ENCODE data around the gene MYO3B.
A peak's percentile ranks its signal among the peaks of the same experiment; 100 is the strongest.

Gene MYO3B

DNA sequence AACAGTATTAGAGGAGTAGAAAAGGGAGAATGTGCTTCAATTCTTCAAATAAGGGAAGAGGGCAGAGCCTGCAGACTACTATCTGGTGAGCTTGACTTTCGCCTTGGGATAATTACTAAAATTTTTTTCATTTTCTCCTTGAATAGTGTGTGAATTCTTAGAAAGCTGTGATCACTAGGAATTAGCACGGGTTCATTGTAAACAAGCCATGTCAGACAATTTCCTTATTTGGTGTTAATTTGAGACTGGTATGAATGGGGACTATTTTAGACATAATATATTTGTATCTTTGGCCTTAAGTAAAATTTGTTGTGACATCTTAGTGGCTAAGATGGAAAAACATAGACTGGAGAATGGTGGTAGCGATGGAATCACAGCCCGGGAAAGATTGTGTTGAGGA lies 66.6 kb downstream of the MYO3B start:
- DNase-seq, result no peak
- TF ChIP-seq GATA1 (IDR thresholded peaks at IDR 0.05; ENCODE audit: low read depth, low read length) (no peak), POLR2A (IDR thresholded peaks at IDR 0.05; ENCODE audit: low read length) (no peak)

DNA sequence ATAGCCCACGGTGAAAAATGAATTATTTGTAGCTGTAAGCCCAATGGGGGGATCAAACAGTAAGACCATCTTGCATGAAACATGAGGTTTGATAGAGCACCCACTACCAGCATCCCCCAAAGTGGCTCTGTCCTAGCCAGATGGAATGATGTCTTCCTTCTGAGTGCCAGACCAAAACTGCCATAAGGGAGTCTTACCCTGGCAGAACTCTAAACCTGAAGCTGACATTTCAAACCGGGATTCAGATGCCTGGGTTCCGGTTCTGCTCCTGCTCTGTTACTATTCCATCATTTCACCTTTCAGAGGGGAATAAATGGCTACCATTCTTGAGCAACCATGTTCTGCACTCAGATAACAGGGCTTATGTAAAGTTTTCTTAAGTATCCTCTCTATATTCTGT lies 67.4 kb downstream of the MYO3B start:
- no peak for DNase-seq
- TF ChIP-seq GATA1 (IDR thresholded peaks at IDR 0.05; ENCODE audit: low read depth, low read length), result no peak
- no peak for TF ChIP-seq POLR2A (IDR thresholded peaks at IDR 0.05; ENCODE audit: low read length)

DNA sequence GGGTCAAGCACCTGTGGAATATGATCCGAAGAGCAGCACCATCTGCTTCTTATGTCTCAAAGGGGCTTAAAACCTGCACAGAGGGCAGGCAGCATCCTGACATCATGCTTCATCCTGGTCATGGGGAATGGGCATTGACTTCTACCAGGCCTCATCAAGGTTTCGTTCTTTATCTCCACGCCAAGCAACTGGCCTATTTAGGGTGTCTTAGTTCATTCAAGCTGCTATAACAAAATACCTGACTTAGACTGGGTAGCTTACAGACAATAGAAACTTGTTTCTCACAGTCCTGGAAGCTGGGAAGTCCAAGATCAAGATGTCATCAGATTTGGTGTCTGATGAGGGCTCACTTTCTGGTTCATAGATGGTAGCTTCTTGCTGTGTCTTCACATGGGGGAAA lies 69.4 kb downstream of the MYO3B start:
- no peak for DNase-seq
- TF ChIP-seq GATA1 (IDR thresholded peaks at IDR 0.05; ENCODE audit: low read depth, low read length), result no peak
- no peak for TF ChIP-seq POLR2A (IDR thresholded peaks at IDR 0.05; ENCODE audit: low read length)

DNA sequence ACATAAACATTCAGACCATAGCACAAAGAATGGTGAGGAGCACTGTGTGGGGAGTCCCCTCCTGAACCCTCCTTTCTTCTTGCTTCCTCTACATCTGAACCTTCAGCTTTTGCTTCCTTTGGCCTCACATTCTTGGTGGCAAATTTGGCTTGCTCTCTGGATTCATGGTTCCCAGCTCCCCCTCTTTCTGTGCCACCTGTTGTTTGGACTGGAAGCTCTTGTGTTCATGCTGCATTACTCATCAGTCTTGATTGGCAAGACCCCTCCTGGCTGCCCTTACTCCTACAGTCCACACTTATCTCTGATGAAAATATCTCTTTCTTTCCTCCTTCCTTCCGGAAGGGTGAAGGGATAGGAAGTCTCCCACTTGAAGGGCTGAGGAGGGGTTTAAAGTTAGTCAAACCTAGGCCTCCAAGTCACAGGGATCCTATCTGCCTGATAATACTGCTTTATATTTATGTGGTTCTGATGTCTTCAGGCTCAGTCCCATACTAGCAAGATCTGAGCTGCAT lies 70.0 kb downstream of the MYO3B start:
- no peak for DNase-seq

DNA sequence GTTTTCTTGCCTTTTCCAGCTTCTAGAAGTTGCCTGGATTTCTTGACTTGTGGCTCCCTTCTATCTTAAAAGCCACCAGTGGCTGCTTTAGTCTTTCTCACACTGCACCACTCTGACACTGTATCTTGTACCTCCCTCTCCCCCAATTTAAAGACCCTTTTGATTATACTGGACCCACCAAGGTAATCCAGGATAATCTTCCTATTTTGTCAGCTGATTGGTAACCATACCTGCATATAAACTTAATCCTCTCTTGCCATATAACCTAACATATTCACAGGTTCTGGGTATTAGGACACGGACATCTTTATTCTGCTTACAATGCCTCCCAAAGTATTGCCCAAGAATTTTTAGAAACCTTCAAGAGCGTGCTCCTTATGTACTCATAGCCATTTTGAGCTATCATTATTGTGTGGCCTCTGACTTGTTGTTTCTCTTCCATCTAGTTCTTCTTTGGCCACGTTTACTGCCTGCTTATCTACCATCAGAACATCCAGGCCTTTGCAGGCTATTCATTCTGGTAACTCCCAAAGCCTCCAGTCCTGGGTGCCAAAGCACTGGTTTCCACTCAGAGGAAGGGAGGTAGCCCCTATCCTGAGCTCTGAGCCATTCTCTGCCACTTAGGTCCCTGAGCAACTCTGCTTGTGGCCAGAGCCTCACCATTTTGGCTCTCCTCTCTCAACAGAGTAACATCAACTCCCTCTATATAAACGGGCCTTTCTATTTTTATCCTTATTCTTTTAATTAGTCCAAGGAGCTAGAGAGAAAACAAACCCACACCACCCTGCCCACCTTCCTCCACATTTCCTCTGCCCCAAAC lies 70.8 kb downstream of the MYO3B start:
- TF ChIP-seq POLR2A (IDR thresholded peaks at IDR 0.05; ENCODE audit: low read length) (no peak), GATA1 (IDR thresholded peaks at IDR 0.05; ENCODE audit: low read depth, low read length) (no peak)
- peak in 1 of 2 experiments; percentile 23 for DNase-seq

More for the DNA sequence above, 70.0 kb downstream of the MYO3B start:
- no peak for TF ChIP-seq GATA1 (IDR thresholded peaks at IDR 0.05; ENCODE audit: low read depth, low read length)
- TF ChIP-seq POLR2A (IDR thresholded peaks at IDR 0.05; ENCODE audit: low read length), result no peak

DNA sequence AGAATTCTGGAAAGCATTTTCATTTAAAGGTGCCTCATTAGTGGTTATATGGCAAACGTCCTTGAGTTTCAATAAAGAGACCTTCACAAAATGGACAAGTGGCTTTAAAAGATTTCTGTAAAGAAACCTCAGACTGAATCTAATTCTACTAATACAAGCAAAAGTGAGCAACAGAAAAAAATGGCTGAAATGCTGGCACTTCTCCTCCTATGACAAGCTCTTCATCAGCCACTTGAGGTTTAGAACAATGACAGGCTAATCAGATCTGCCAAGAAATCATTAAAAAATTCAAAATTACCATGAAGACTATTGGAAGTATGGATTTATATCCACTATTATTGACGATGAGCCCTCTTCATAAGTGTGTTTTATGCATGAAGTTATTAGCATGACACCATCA lies 71.8 kb downstream of the MYO3B start:
- no peak for DNase-seq
- TF ChIP-seq POLR2A (IDR thresholded peaks at IDR 0.05; ENCODE audit: low read length), result no peak
- no peak for TF ChIP-seq GATA1 (IDR thresholded peaks at IDR 0.05; ENCODE audit: low read depth, low read length)

DNA sequence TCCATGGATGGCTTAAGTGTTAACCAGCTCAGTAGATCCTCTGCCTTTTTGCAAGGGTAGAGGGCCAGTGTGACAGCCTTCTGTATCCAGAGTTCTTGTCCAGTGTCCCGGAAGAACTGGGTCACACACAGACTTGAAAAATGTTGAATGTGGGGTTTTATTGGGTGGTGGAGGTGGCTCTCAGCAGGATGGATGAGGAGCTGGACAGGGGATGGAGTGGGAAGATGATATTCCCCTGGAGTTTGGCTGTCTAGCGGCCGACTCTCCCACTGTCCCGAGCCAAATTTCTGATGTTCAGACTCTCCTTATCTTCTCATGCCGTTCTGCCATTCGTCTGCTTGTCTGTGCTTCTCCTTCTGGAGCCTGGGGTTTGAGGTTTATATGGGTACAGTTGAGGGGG lies 72.6 kb downstream of the MYO3B start:
- no peak for DNase-seq
- TF ChIP-seq POLR2A (IDR thresholded peaks at IDR 0.05; ENCODE audit: low read length), result no peak
- no peak for TF ChIP-seq GATA1 (IDR thresholded peaks at IDR 0.05; ENCODE audit: low read depth, low read length)

DNA sequence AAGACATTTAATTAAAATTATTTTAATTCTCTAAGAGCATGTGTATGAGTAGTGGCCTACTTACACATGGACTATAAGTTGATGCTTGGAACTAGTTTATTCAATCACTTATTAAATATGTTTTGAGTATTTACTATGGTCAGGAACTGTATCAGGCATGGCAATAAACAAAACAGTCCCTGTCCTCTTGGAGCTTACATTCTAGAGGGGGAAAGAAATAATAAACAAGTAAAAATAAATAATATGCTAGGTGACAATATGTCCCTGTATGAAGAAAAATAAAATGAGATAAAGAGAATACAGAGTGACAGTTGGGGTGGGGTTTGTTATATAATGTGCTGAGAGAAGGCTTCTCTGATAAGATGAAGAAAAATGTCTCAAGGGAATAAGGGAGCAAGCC lies 74.5 kb downstream of the MYO3B start:
- TF ChIP-seq POLR2A (IDR thresholded peaks at IDR 0.05; ENCODE audit: low read length), result no peak
- DNase-seq, result peak in 1 of 2 experiments; percentile 23

DNA sequence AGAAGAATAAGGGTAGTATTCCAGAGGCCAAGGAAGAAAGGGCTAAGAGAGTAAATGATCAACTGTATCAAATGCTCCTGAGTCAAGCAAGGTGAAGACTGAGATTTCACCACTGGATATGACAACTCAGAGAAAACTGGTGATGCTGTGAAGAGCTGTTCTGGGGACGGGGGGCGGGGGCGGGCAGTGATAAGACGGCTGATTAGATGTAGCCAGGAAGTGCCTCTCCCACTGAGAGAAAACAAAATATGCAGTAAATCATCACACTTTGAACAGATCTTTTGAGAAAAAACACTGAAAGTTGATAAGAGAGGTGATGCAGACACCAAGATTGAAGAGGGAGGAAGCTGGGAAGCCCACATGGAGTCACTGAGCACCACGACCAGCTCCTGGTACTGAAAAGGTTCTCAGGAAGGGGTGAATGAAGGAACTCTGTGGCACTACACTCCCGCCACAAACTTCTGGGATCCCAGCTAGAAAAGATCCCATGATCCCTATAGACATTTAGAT lies 75.8 kb downstream of the MYO3B start:
- no peak for DNase-seq
- no peak for TF ChIP-seq POLR2A (IDR thresholded peaks at IDR 0.05; ENCODE audit: low read length)

DNA sequence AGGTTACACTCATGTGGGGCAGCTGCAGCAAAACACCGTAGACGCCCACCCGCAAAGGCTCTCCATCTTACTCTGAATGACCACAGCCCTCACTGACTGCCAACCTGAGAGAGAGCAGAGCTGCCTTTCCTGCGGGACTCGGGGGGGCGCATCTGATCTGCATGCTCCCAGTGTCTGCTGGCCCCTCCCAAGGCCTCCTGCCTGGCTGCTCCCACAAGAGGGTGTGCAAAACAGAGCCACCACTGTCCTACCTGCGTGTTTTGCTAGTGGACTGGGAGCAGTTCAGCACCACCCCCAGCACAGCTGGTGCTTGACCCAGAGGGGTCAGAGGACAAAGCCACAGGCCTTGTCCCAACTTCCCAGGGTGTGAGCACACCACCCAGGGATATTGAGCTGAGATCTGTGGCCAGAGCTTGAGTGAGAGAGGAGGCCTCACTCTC lies 76.4 kb downstream of the MYO3B start:
- no peak for TF ChIP-seq POLR2A (IDR thresholded peaks at IDR 0.05; ENCODE audit: low read length)
- TF ChIP-seq GATA1 (IDR thresholded peaks at IDR 0.05; ENCODE audit: low read depth, low read length), result no peak
- DNase-seq, result no peak

DNA sequence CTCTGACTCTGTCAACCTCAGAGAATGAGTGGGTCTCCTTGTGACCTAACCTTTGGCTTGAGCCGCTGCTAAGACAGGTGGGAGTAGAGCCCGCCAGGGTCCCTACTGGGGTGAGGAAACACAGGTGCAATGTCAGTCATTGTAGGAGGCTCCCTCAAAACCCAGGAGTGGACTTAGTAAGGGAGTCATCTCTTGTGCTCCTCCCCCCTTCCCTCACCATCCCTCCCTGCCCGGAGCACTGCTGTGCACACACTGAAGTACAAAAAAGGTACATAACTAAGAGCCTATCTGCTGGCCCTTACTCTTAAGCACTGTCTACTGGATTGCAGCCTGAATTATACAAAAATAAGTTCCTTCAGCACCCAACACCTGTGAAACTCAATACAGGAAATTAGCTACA lies 77.2 kb downstream of the MYO3B start:
- TF ChIP-seq POLR2A (IDR thresholded peaks at IDR 0.05; ENCODE audit: low read length), result no peak
- no peak for TF ChIP-seq GATA1 (IDR thresholded peaks at IDR 0.05; ENCODE audit: low read depth, low read length)
- DNase-seq, result no peak

DNA sequence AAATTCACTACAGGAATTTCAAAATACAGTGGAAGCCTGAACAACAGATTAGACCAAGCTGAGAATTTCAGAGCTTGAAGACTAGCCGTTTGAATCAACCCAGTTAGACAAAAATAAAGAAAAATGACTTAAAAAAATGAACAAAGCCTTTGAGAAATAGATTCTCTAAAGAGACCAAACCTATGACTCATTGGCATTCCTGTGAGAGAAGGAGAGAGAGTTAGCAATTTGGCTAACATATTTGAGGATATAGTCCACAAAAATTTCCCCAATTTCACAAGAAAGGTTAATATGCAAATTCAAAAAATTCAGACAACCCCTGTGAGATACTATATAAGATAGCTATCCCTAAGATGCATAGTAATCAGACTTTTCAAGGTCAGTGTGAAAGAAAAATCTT lies 78.0 kb downstream of the MYO3B start:
- DNase-seq, result no peak
- TF ChIP-seq POLR2A (IDR thresholded peaks at IDR 0.05; ENCODE audit: low read length) (no peak), GATA1 (IDR thresholded peaks at IDR 0.05; ENCODE audit: low read depth, low read length) (no peak)

DNA sequence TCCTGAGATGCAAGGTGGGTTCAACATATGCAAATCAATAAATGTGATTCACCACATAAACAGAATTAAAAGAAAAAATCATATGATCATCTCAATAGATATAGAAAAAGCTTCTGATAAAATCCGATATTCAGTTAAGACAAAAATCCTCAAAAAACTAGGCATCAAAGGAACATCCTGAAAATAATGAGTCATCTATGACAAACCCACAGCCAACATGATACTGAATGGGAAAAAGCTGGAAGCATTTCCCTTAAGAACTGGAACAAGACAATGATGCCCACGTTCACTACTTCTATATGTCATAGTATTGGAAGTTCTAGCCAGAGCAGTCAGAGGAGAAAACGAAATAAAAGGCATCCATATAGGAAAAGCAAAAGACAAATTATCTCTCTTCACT lies 80.4 kb downstream of the MYO3B start:
- TF ChIP-seq GATA1 (IDR thresholded peaks at IDR 0.05; ENCODE audit: low read depth, low read length) (no peak), POLR2A (IDR thresholded peaks at IDR 0.05; ENCODE audit: low read length) (no peak)
- no peak for DNase-seq

DNA sequence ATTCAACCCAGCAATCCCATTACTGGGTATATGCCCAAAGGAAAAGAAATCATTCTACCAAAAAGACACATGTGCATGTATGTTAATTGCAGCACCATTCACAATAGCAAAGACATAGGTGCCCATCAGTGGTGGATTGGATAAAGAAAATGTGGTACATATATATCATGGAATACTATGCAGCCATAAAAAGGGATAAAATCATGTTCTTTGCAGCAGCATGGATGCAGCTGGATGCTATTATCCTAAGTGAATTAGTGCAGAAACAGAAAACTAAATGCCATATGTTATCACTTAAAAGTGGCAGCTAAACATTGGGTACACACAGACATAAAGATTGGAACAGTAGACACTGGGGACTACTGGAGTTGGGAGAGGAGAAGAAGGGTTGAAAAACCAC lies 82.2 kb downstream of the MYO3B start:
- TF ChIP-seq GATA1 (IDR thresholded peaks at IDR 0.05; ENCODE audit: low read depth, low read length) (no peak), POLR2A (IDR thresholded peaks at IDR 0.05; ENCODE audit: low read length) (no peak)

DNA sequence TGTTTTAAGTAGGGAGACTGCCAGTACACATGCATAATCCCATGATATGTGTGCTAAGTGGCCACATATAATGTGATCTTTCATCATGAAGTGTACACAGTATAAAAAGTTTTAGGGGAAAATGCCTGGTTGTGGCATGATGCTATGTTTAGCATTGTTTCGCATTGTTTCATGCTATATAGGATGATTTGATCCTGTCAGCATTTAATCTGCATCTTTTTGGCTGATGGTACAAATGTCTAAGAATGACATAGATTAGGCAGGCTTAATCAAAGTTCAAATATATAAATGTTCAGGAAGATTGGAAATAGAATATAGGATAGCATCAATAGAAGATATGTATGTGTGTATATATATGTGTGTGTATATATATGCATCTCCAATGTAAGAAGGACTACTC lies 83.6 kb downstream of the MYO3B start:
- TF ChIP-seq GATA1 (IDR thresholded peaks at IDR 0.05; ENCODE audit: low read depth, low read length) (no peak), POLR2A (IDR thresholded peaks at IDR 0.05; ENCODE audit: low read length) (no peak)
- DNase-seq, result no peak

More for the DNA sequence above, 82.2 kb downstream of the MYO3B start:
- no peak for DNase-seq
